HL-60 (cell line): ENCODE results near the gene RNF144A.

Experiments
- CTCF ChIP-seq: IDR thresholded peaks from one replicate; pipeline ENCODE4 v1.5.1; 2011; ENCODE audit warnings: low read length, control low read depth, inconsistent platforms; ENCODE audit not compliant: insufficient read depth
- GABPA ChIP-seq: IDR thresholded peaks from 2 replicates; pipeline ENCODE4 v1.6.1; 2012; ENCODE audit warnings: low read depth

DNA sequence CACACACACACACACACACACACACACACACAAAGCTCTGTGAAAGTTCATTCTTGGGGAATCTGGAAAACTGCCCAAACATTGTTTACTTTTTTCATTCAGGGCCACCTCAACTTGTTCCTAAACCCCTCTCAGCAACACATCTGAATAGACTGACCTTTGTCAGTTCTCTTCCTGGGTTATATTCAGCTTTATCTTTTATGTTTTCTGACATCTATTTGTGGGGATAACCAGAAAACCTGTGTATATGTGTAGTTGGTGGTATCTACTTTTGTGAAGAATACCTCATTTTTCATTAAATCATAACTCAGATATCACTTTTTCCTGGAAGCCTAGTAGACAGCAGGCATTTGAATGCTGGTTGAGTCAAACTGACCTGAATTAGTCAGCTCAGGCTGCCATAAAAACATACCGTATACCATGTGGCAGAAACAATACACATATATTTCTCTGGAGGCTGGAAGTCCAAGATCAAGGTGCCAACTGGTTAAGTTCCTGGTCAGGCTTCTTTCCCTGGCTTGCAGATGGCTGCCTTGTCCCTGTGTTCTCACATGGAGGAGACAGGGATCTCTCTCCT lies 11.0 kb upstream of the RNF144A start:
- TF ChIP-seq CTCF (no peak), GABPA (no peak)
